CD4-positive, alpha-beta T cell (primary cell): Measurements from ENCODE around the gene PGA5. TPM values are rescaled to one million over a fixed set of nuclear protein-coding genes. Genes with fewer than 3 reads are reported as not detected.

Experiments
- ATAC-seq: fragments of 200-7000 bp; cut with Tn5 transposase; one replicate; pipeline ENCODE4 v1.10.0; 2022; ENCODE audit warnings: mild to moderate bottlenecking; ENCODE audit not compliant: poor library complexity
- CTCF ChIA-PET: fragments of 350-600 bp; sonication (Branson Sonifier 250); formaldehyde crosslinking; loops from one replicate; lab custom pipeline; 2021; ENCODE audit warnings: antibody characterized with exemption, inconsistent platforms; lab: Charles Lee
- POLR2A ChIA-PET: fragments of 350-600 bp; sonication (Branson Sonifier 250); formaldehyde crosslinking; loops from one replicate; lab custom pipeline; 2021; ENCODE audit warnings: antibody characterized with exemption, inconsistent platforms; lab: Charles Lee
- DNase-seq, 14 experiments: peaks; one replicate each; pipeline ENCODE4 v3.0.0-alpha.2; 2013 to 2020; ENCODE audit warnings: mixed read lengths in 2 of 14
- H3K27ac ChIP-seq, 2 donors: one replicate each; pipeline versions ENCODE4 v1.5.1 to v1.7.0; 2013; ENCODE audit warnings: low read length in 2 of 2, low read depth in 1 of 2, mild to moderate bottlenecking in 1 of 2
- H3K27me3 ChIP-seq, 2 experiments: 1 replicate in 1 of 2; 2 replicates in 1 of 2; pipeline versions ENCODE4 v1.6.1 to v1.7.0; 2013; ENCODE audit warnings: low read length in 2 of 2, control low read depth in 1 of 2, mild to moderate bottlenecking in 1 of 2, moderate library complexity in 1 of 2; ENCODE audit not compliant: insufficient read depth in 2 of 2, control insufficient read depth in 1 of 2
- H3K36me3 ChIP-seq: one replicate; pipeline ENCODE4 v1.6.1; 2013; ENCODE audit warnings: low read length, control low read depth; ENCODE audit not compliant: insufficient read depth
- H3K4me1 ChIP-seq: one replicate; pipeline ENCODE4 v1.6.1; 2013; ENCODE audit warnings: low read length, control low read depth; ENCODE audit not compliant: insufficient read depth
- H3K4me3 ChIP-seq: one replicate; pipeline ENCODE4 v1.5.1; 2013; ENCODE audit warnings: mild to moderate bottlenecking, low read length, moderate library complexity
- H3K9me3 ChIP-seq, 2 experiments: 1 replicate in 1 of 2; 2 replicates in 1 of 2; pipeline versions ENCODE4 v1.6.1 to v1.7.0; 2013; ENCODE audit warnings: low read length in 2 of 2, mild to moderate bottlenecking in 2 of 2, control low read depth in 1 of 2, moderate library complexity in 1 of 2; ENCODE audit not compliant: control insufficient read depth in 1 of 2, insufficient read depth in 1 of 2
- H3K27ac Mint-ChIP-seq: one replicate; pipeline ENCODE4 v1.8.0; 2020; ENCODE audit warnings: mixed read lengths
- H3K27me3 Mint-ChIP-seq: one replicate; pipeline ENCODE4 v1.8.0; 2021; ENCODE audit warnings: mixed read lengths
- H3K36me3 Mint-ChIP-seq: one replicate; pipeline ENCODE4 v1.8.0; 2021; ENCODE audit warnings: low read depth, mixed read lengths
- H3K4me1 Mint-ChIP-seq: one replicate; pipeline ENCODE4 v1.8.0; 2021; ENCODE audit warnings: low read depth, mixed read lengths
- H3K4me3 Mint-ChIP-seq: one replicate; pipeline ENCODE4 v1.8.0; 2020; ENCODE audit warnings: mild to moderate bottlenecking, mixed read lengths
- H3K9me3 Mint-ChIP-seq: one replicate; pipeline ENCODE4 v1.8.0; 2020; ENCODE audit warnings: mixed read lengths
- CTCF ChIP-seq: fragments of 200-600 bp; IDR thresholded peaks from one replicate; pipeline ENCODE4 v1.8.0; 2022; ENCODE audit warnings: antibody characterized with exemption, mild to moderate bottlenecking
- intact Hi-C, 2 experiments: fragments of 100-400 bp; cut with DNase I in 1 of 2; cut with micrococcal nuclease in 1 of 2; formaldehyde crosslinking; loops; one replicate each; pipeline versions ENCODE4 v1.15.1 to v1.9.0; 2023 to 2025; cut with DNase I, micrococcal nuclease
- total RNA-seq, 174 experiments: library from RNA in 2 of 174; stranded (reverse) in 2 of 174; gene quantifications; one replicate each; pipeline ENCODE4 v1.2.3 and lab custom pipeline; 2021 to 2026

The PGA5 gene
- total RNA-seq, 2 experiments from 2014 or later = not detected

GRCh38 chr11:61194981-61195695, 45.8 kb upstream of the PGA5 start:
- Histone ChIP-seq H3K27me3 (no peaks in the 10 kb centered on the region), H3K36me3 (no peaks in the 10 kb centered on the region), H3K9me3 (peaks cover 0 to 4% of the 10 kb centered on the region in 2 experiments), H3K4me3 (no peak overlapping the region), H3K4me1 (no peaks in the 10 kb centered on the region), H3K27ac (no peak overlapping the region)
- DNase-seq = no peak
- no peak for ATAC-seq
- TF ChIP-seq CTCF = no peak
- Mint-ChIP-seq H3K27me3 (peaks cover 8% of the 10 kb centered on the region), H3K36me3 (no peaks in the 10 kb centered on the region), H3K4me3 (no peak overlapping the region), H3K9me3 (no peaks in the 10 kb centered on the region), H3K27ac (no peak overlapping the region), H3K4me1 (no peaks in the 10 kb centered on the region)
- CTCF ChIA-PET = no interaction called here
- POLR2A ChIA-PET = no interaction called here
- intact Hi-C loops = no loop called here

- no peaks in the 10 kb centered on the region for H3K4me1 ChIP-seq
- POLR2A ChIA-PET = no interaction called here
- intact Hi-C loops = no loop called here
- H3K27me3 ChIP-seq = no peaks in the 10 kb centered on the region
- Mint-ChIP-seq H3K27ac (no peak overlapping the region), H3K4me3 (no peak overlapping the region), H3K4me1 (no peaks in the 10 kb centered on the region), H3K36me3 (no peaks in the 10 kb centered on the region), H3K27me3 (peaks cover 8% of the 10 kb centered on the region), H3K9me3 (no peaks in the 10 kb centered on the region)
- no peak for TF ChIP-seq CTCF
- CTCF ChIA-PET = no interaction called here
- H3K36me3 ChIP-seq = no peaks in the 10 kb centered on the region
- no peak for DNase-seq
- no peak for ATAC-seq
- no peak overlapping the region for H3K4me3 ChIP-seq
- peaks cover 0 to 4% of the 10 kb centered on the region in 2 experiments for H3K9me3 ChIP-seq
- H3K27ac ChIP-seq = no peak overlapping the region
Measured at GRCh38 chr11:61195719-61196118, 45.3 kb upstream of the PGA5 start.

- H3K36me3 Mint-ChIP-seq = no peaks in the 10 kb centered on the region
- CTCF ChIA-PET = no interaction called here
Measured at GRCh38 chr11:61198361-61198760, 42.6 kb upstream of the PGA5 start.

More at GRCh38 chr11:61198361-61198760, 42.6 kb upstream of the PGA5 start:
- H3K36me3 ChIP-seq = no peaks in the 10 kb centered on the region
- peaks cover 0 to 4% of the 10 kb centered on the region in 2 experiments for H3K9me3 ChIP-seq
- no peaks in the 10 kb centered on the region for H3K27me3 ChIP-seq
- no peak overlapping the region for H3K27ac ChIP-seq
- intact Hi-C loops = no loop called here
- POLR2A ChIA-PET = no interaction called here
- Mint-ChIP-seq H3K4me1 (no peaks in the 10 kb centered on the region), H3K9me3 (no peaks in the 10 kb centered on the region), H3K4me3 (no peak overlapping the region), H3K27me3 (peaks cover 16% of the 10 kb centered on the region), H3K27ac (no peak overlapping the region)
- no peak overlapping the region for H3K4me3 ChIP-seq
- DNase-seq (no peak), ATAC-seq (no peak)
- no peaks in the 10 kb centered on the region for H3K4me1 ChIP-seq
- TF ChIP-seq CTCF = no peak
